Endothelial cell of umbilical vein (primary cell): ENCODE data around the gene AFF4. TPM values are rescaled to one million over a fixed set of nuclear protein-coding genes. Genes with fewer than 3 reads are reported as not detected.

Experiments used
- BruUV-seq: library from RNA; stranded (reverse); fragments of 400-500 nt; replicated peaks from 2 replicates; lab custom pipeline; 2021; lab: Mats Ljungman, UMichigan
- CTCF ChIA-PET: fragments of 300-600, 350-600 bp; sonication (Branson Sonifier 250); formaldehyde crosslinking; loops from one replicate; lab custom pipeline; 2021; ENCODE audit warnings: antibody characterized with exemption, inconsistent platforms; lab: Charles Lee
- POLR2A ChIA-PET: fragments of 300-600, 350-600 bp; sonication (Branson Sonifier 250); formaldehyde crosslinking; loops from one replicate; lab custom pipeline; 2021; ENCODE audit warnings: antibody characterized with exemption, inconsistent platforms; lab: Charles Lee
- DNase-seq: peaks from one replicate; pipeline ENCODE4 v3.0.0-alpha.2; 2011; ENCODE audit warnings: low read depth, low spot score
- FAIRE-seq: peaks from 2 replicates; lab custom pipeline; 2011; peaks lifted over from hg19 to GRCh38; lab: Jason Lieb, UNC
- H2AFZ ChIP-seq: 2 replicates; pipeline ENCODE4 v1.6.0; 2012; ENCODE audit warnings: low read depth, low read length, control low read depth, inconsistent platforms
- H3K27ac ChIP-seq: 2 replicates; pipeline ENCODE4 v1.5.1; 2011; ENCODE audit warnings: low read depth, mild to moderate bottlenecking, control low read depth, low read length, moderate library complexity; ENCODE audit not compliant: insufficient read depth
- H3K27me3 ChIP-seq, 2 experiments: 2 replicates each; pipeline versions ENCODE4 v1.6.0 to v1.6.1; 2011; ENCODE audit warnings: low read length in 2 of 2, mixed read lengths in 1 of 2; ENCODE audit not compliant: control insufficient read depth in 2 of 2, insufficient read depth in 2 of 2
- H3K36me3 ChIP-seq, 2 experiments: 2 replicates in 1 of 2; 3 replicates in 1 of 2; pipeline ENCODE4 v1.5.1; 2011; ENCODE audit warnings: low read length in 2 of 2, mild to moderate bottlenecking in 1 of 2, moderate library complexity in 1 of 2; ENCODE audit not compliant: control insufficient read depth in 2 of 2, insufficient read depth in 2 of 2; ENCODE audit errors: extremely low read depth in 1 of 2
- H3K4me1 ChIP-seq: 3 replicates; pipeline ENCODE4 v1.5.1; 2011; ENCODE audit warnings: mild to moderate bottlenecking, low read length; ENCODE audit not compliant: control insufficient read depth, insufficient read depth; ENCODE audit errors: extremely low read depth
- H3K4me2 ChIP-seq: 2 replicates; pipeline ENCODE4 v1.6.1; 2011; ENCODE audit warnings: low read length, control low read depth, mixed read lengths; ENCODE audit not compliant: insufficient read depth
- H3K4me3 ChIP-seq, 3 experiments: fragments of 200-600 bp in 1 of 3; sonication (generic), shearing (Covaris generic) in 1 of 3; replicated peaks in 1 of 3; 2 replicates each; pipeline ENCODE4 v1.5.1; 2011 to 2016; ENCODE audit warnings: control low read depth in 3 of 3, low read length in 3 of 3, mild to moderate bottlenecking in 2 of 3, inconsistent platforms in 1 of 3, low read depth in 1 of 3, moderate library complexity in 1 of 3; ENCODE audit not compliant: insufficient read depth in 1 of 3
- H3K79me2 ChIP-seq: 2 replicates; pipeline ENCODE4 v1.6.0; 2012; ENCODE audit warnings: low read length, inconsistent platforms; ENCODE audit not compliant: control insufficient read depth, insufficient read depth
- H3K9ac ChIP-seq: replicated peaks from 2 replicates; pipeline ENCODE3; 2011; ENCODE audit warnings: low read length, control low read depth; ENCODE audit not compliant: insufficient read depth; ENCODE audit errors: extremely low read depth
- H3K9me1 ChIP-seq: replicated peaks from 3 replicates; pipeline ENCODE4 v1.6.0; 2011; ENCODE audit warnings: mild to moderate bottlenecking, low read length; ENCODE audit not compliant: control insufficient read depth, insufficient read depth; ENCODE audit errors: extremely low read depth
- H3K9me3 ChIP-seq: replicated peaks from 2 replicates; pipeline ENCODE4 v1.5.1; 2012; ENCODE audit warnings: low read length, inconsistent platforms; ENCODE audit not compliant: control insufficient read depth, insufficient read depth
- H4K20me1 ChIP-seq: replicated peaks from 2 replicates; pipeline ENCODE3; 2011; ENCODE audit warnings: mild to moderate bottlenecking, low read length; ENCODE audit not compliant: control insufficient read depth, insufficient read depth; ENCODE audit errors: extremely low read depth
- CTCF ChIP-seq, 2 donors: IDR thresholded peaks; 1 replicate in 1 of 2; 2 replicates in 1 of 2; pipeline ENCODE4 v1.5.1; 2011; ENCODE audit warnings: low read length in 2 of 2, mild to moderate bottlenecking in 2 of 2, moderate library complexity in 2 of 2, control low read depth in 1 of 2, inconsistent platforms in 1 of 2, low read depth in 1 of 2; ENCODE audit not compliant: insufficient read depth in 1 of 2; ENCODE audit errors: extremely low read depth in 1 of 2
- EZH2 ChIP-seq: IDR thresholded peaks from 2 replicates; pipeline ENCODE4 v1.6.1; 2012; ENCODE audit warnings: borderline replicate concordance, low read depth, mild to moderate bottlenecking, moderate library complexity, low read length, inconsistent platforms; ENCODE audit not compliant: severe bottlenecking
- FOS ChIP-seq: IDR thresholded peaks from 2 replicates; pipeline ENCODE4 v1.6.1; 2011; ENCODE audit warnings: mild to moderate bottlenecking, low read length, moderate library complexity, borderline replicate concordance; ENCODE audit not compliant: insufficient read depth
- GATA2 ChIP-seq: IDR thresholded peaks from 2 replicates; pipeline ENCODE4 v1.7.0; 2011; ENCODE audit warnings: low read depth, mild to moderate bottlenecking, moderate library complexity, mixed read lengths, low read length; ENCODE audit not compliant: insufficient read length, insufficient read depth
- JUN ChIP-seq: IDR thresholded peaks from 2 replicates; pipeline ENCODE4 v1.6.1; 2011; ENCODE audit warnings: borderline replicate concordance, low read depth; ENCODE audit not compliant: insufficient read length, insufficient read depth
- MAX ChIP-seq: IDR thresholded peaks from 2 replicates; pipeline ENCODE4 v1.6.1; 2011; ENCODE audit not compliant: insufficient read depth, insufficient read length
- MYC ChIP-seq: IDR thresholded peaks from one replicate; pipeline ENCODE4 v1.6.1; 2011; ENCODE audit warnings: mild to moderate bottlenecking, low read depth, low read length
- POLR2A ChIP-seq: IDR thresholded peaks from 2 replicates; pipeline ENCODE4 v1.6.1; 2012; ENCODE audit warnings: low read depth, mild to moderate bottlenecking, control low read depth, low read length
- POLR2AphosphoS5 ChIP-seq: IDR thresholded peaks from 2 replicates; pipeline ENCODE4 v1.6.1; 2012; ENCODE audit warnings: low read depth, mild to moderate bottlenecking, control low read depth, low read length, moderate library complexity; ENCODE audit not compliant: insufficient read depth
- dilution Hi-C: fragments of 300-500 bp; cut with MboI; formaldehyde crosslinking; loops from one replicate; pipeline ENCODE4 v1.15.0; 2019; ENCODE audit warnings: low sequenced_read_pairs; ENCODE audit not compliant: extremely low pct_ligation_motif_present
- intact Hi-C: fragments of 100-400 bp; cut with micrococcal nuclease; formaldehyde crosslinking; loops from one replicate; pipeline ENCODE4 v1.10.0; 2022
- polyA plus RNA-seq, 4 experiments: library from polyadenylated mRNA; depleted of rRNA in 3 of 4; stranded (reverse) in 3 of 4; unstranded in 1 of 4; fragments of >200 nt; gene quantifications; 2 replicates each; pipeline versions ENCODE4 v1.2.1 to v1.2.3, GENCODE V29; 2011 to 2012; ENCODE audit warnings: missing spikeins in 1 of 4
- total RNA-seq: library from RNA; stranded (reverse); gene quantifications from 2 replicates; pipeline ENCODE4 v1.2.3, GENCODE V29; 2021

Gene AFF4
- total and polyA plus RNA-seq, 2 donors (not counting 3 experiments of a cell fraction or from before 2014, with no cell fraction given) = 27.0 to 88.3 TPM

DNA sequence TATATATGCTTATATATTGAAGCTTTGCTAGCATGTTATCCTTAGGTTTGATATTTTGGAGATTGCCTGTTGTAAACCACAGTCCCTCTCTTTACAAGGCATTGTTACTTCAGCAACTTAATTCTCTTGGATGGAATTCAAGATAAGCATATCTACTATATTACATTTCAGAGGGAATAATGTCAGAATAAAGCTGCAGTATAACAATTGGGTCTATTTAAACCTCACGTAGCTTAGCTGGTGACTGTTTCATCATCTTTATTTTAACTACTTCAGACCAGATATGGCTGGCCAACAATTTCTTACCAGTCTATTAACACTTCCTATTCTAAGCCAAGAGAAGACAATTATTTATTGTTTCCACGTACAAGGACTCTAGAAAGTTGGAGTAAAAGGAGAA lies 35.8 kb upstream of the AFF4 start:
- BruUV-seq = no TSS peak
- Histone ChIP-seq H3K79me2 (no peaks in the 10 kb centered on the region), H3K27ac (no peak overlapping the region), H2AFZ (no peak overlapping the region), H3K9ac (no peak overlapping the region), H4K20me1 (no peaks in the 10 kb centered on the region), H3K36me3 (peaks cover 0 to 2% of the 10 kb centered on the region in 2 experiments), H3K4me3 (no peak overlapping the region), H3K4me2 (no peak overlapping the region), H3K9me3 (no peaks in the 10 kb centered on the region), H3K27me3 (no peaks in the 10 kb centered on the region), H3K4me1 (no peaks in the 10 kb centered on the region), H3K9me1 (no peaks in the 10 kb centered on the region)
- dilution Hi-C loops (no loop called here), intact Hi-C loops (no loop called here)
- CTCF ChIA-PET = no interaction called here
- FAIRE-seq (no peak), DNase-seq (no peak)
- TF ChIP-seq CTCF (IDR thresholded peaks at IDR 0.05; ENCODE audit: extremely low read depth in 1 of 2, insufficient read depth in 1 of 2, low read depth in 1 of 2, low read length in 2 of 2) (no peak), POLR2AphosphoS5 (no peak), MAX (no peak), GATA2 (no peak), JUN (no peak), EZH2 (no peak), MYC (no peak), FOS (no peak), POLR2A (no peak)
- POLR2A ChIA-PET = no interaction called here
